ENCODE measurements around the gene RPL27A.

The RPL27A gene

GRCh38 chr11:8688414-8689362 lies 6.1 kb downstream of the RPL27A start:
- CTCF ChIA-PET: interaction anchor here (0.6 to 0.9 kb wide), 3 partner anchors 75 to 271 kb away, joined by 3 to 4 read pairs (median 4); no protein-coding TSS in a partner anchor
- peak; percentile 94 for DNase-seq (ENCODE audit: low spot score)
- POLR2A ChIA-PET (ENCODE audit: low non-redundant PET): interaction anchor here (0.5 to 1.4 kb wide), 5 partner anchors 80 to 750 kb away, joined by 3 to 4 read pairs (median 3); a partner anchor contains a TSS
- TF ChIP-seq CTCF (conservative IDR thresholded peaks at IDR 0.05; ENCODE audit: low read depth): no peak; the same call in 1 of the 2 replicates
- peak overlapping the region; percentile 90 for H3K27ac ChIP-seq

- POLR2A ChIA-PET (ENCODE audit: low non-redundant PET): no interaction called here
- no peak for TF ChIP-seq CTCF (conservative IDR thresholded peaks at IDR 0.05; ENCODE audit: low read depth)
- H3K27ac ChIP-seq: no peak overlapping the region
- CTCF ChIA-PET: no interaction called here
- no peak for DNase-seq (ENCODE audit: low spot score)
Observed at GRCh38 chr11:8689726-8690255, 7.2 kb downstream of the RPL27A start.

- no peak for DNase-seq (ENCODE audit: low spot score)
- no peak for TF ChIP-seq CTCF (conservative IDR thresholded peaks at IDR 0.05; ENCODE audit: low read depth)
- ChIA-PET CTCF (no interaction called here), POLR2A (ENCODE audit: low non-redundant PET) (no interaction called here)
- H3K27ac ChIP-seq: no peak overlapping the region
Observed at GRCh38 chr11:8690374-8691342, 8.1 kb downstream of the RPL27A start.

GRCh38 chr11:8691601-8692000 lies 9.0 kb downstream of the RPL27A start:
- POLR2A ChIA-PET (ENCODE audit: low non-redundant PET): no interaction called here
- CTCF ChIA-PET: no interaction called here
- no peak for TF ChIP-seq CTCF (conservative IDR thresholded peaks at IDR 0.05; ENCODE audit: low read depth)
- peak overlapping the region; percentile 31; the same call in 1 of the 2 replicates for H3K27ac ChIP-seq
- DNase-seq (ENCODE audit: low spot score): no peak

- ChIA-PET CTCF (no interaction called here), POLR2A (ENCODE audit: low non-redundant PET) (no interaction called here)
- no peak for TF ChIP-seq CTCF (conservative IDR thresholded peaks at IDR 0.05; ENCODE audit: low read depth)
- H3K27ac ChIP-seq: peak overlapping the region; percentile 31
- no peak for DNase-seq (ENCODE audit: low spot score)
Observed at GRCh38 chr11:8692417-8692816, 9.8 kb downstream of the RPL27A start.

- peak overlapping the region; percentile 27 for H3K27ac ChIP-seq
- ChIA-PET POLR2A (ENCODE audit: low non-redundant PET) (no interaction called here), CTCF (no interaction called here)
- DNase-seq (ENCODE audit: low spot score): no peak
- TF ChIP-seq CTCF (conservative IDR thresholded peaks at IDR 0.05; ENCODE audit: low read depth): no peak
Observed at GRCh38 chr11:8693010-8693551, 10.5 kb downstream of the RPL27A start.
